ENCODE results near the gene PHACTR1. TPM values are rescaled to one million over a fixed set of nuclear protein-coding genes. Genes with fewer than 3 reads are reported as not detected.

Gene PHACTR1
- total RNA-seq, 2 experiments from 2014 or later, result 0.11 TPM; not detected in 1

DNA sequence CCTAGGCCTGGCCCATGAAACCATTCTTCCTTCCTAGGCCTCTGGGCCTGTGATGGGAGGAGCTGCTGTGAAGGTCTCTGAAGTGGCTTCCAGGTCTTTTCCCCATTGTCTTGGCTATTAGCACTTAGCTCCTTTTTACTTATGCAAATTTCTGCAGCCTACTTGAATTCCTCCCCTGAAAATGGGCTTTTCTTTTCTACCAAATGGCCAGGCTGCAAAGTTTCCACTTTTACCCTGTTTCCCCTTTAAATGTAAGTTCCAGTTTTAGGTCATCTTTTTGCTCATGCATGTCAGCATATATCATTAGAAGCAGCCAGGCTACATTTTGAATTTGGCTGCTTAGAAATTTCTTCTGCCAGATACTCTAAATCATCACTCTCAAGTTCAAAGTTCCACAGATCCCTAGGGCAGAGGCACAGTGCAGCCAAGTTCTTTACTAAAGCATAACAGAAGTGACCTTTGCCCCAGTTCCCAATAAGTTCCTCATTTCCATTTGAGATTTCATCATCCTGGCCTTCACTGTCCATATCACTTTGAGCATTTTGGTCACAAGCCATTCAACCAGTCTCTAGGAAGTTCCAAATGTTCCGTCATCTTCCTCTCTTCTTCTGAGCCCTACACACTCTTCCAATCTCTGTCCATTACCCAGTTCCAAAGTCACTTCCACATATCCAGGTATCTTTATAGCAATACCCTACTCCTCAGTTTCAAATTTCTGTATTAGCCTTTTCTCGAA, 539.9 kb downstream of the PHACTR1 start:
- Mint-ChIP-seq H3K9me3 (peaks cover 2% of the 10 kb centered on the region), H3K36me3 (ENCODE audit: low read depth) (no peaks in the 10 kb centered on the region), H3K27me3 (no peaks in the 10 kb centered on the region), H3K4me3 (no peak overlapping the region), H3K27ac (no peak overlapping the region), H3K4me1 (ENCODE audit: low read depth) (peaks cover 2% of the 10 kb centered on the region)
- TF ChIP-seq, protein P1, sequence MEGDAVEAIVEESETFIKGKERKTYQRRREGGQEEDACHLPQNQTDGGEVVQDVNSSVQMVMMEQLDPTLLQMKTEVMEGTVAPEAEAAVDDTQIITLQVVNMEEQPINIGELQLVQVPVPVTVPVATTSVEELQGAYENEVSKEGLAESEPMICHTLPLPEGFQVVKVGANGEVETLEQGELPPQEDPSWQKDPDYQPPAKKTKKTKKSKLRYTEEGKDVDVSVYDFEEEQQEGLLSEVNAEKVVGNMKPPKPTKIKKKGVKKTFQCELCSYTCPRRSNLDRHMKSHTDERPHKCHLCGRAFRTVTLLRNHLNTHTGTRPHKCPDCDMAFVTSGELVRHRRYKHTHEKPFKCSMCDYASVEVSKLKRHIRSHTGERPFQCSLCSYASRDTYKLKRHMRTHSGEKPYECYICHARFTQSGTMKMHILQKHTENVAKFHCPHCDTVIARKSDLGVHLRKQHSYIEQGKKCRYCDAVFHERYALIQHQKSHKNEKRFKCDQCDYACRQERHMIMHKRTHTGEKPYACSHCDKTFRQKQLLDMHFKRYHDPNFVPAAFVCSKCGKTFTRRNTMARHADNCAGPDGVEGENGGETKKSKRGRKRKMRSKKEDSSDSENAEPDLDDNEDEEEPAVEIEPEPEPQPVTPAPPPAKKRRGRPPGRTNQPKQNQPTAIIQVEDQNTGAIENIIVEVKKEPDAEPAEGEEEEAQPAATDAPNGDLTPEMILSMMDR (IDR thresholded peaks at IDR 0.05), result no peak
- ATAC-seq, result no peak
- ChIA-PET POLR2A (interaction anchor here (0.6 kb wide), 1 partner anchor 59 kb away, joined by 3 read pairs; no protein-coding TSS in a partner anchor), CTCF (no interaction called here)
- no peak for DNase-seq
- intact Hi-C loops (cut with micrococcal nuclease), result no loop called here

DNA sequence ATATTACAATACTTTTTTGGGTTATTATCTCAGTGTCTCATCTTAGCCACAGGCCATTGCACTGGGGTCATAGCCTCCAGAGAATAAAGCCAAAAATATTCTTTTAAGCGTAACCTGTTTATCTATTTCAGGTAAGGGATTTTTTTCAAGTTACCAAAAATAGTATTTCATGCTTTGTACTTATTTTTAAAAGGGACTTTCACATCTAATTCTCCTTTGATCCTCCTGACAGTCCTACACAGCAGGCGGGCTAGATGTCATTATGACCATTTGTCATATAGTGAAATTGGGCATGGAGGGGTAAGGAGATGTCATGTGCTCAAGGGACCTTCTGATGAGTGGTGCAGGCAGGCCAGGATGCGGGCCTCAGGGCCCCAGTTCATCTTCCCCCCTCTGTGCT, 542.8 kb downstream of the PHACTR1 start:
- CTCF ChIA-PET, result interaction anchor here (1.1 kb wide), 1 partner anchor 27 kb away, joined by 3 read pairs; no protein-coding TSS in a partner anchor
- no peaks in the 10 kb centered on the region for H3K27me3 Mint-ChIP-seq
- no peak overlapping the region for H3K4me3 Mint-ChIP-seq
- no peak for ATAC-seq
- H3K4me1 Mint-ChIP-seq (ENCODE audit: low read depth), result peaks cover 7% of the 10 kb centered on the region
- H3K27ac Mint-ChIP-seq, result no peak overlapping the region
- H3K36me3 Mint-ChIP-seq (ENCODE audit: low read depth), result no peaks in the 10 kb centered on the region
- TF ChIP-seq, protein P1 (IDR thresholded peaks at IDR 0.05), result no peak
- POLR2A ChIA-PET, result no interaction called here
- DNase-seq, result no peak
- intact Hi-C loops (cut with micrococcal nuclease), result no loop called here
- H3K9me3 Mint-ChIP-seq, result peaks cover 2% of the 10 kb centered on the region

- POLR2A ChIA-PET, result no interaction called here
- intact Hi-C loops (cut with micrococcal nuclease), result no loop called here
- no peak for DNase-seq
- ATAC-seq, result no peak
- H3K27me3 Mint-ChIP-seq, result no peaks in the 10 kb centered on the region
- H3K9me3 Mint-ChIP-seq, result peaks cover 2% of the 10 kb centered on the region
- TF ChIP-seq, protein P1 (IDR thresholded peaks at IDR 0.05), result no peak
- peaks cover 5% of the 10 kb centered on the region for H3K4me1 Mint-ChIP-seq (ENCODE audit: low read depth)
- H3K27ac Mint-ChIP-seq, result no peak overlapping the region
- no peak overlapping the region for H3K4me3 Mint-ChIP-seq
- no peaks in the 10 kb centered on the region for H3K36me3 Mint-ChIP-seq (ENCODE audit: low read depth)
- CTCF ChIA-PET, result no interaction called here
These were observed 543.6 kb downstream of the PHACTR1 start for GRCh38 chr6:13260101-13260598.

- Mint-ChIP-seq H3K4me1 (ENCODE audit: low read depth) (peaks cover 5% of the 10 kb centered on the region), H3K27ac (no peak overlapping the region), H3K27me3 (no peaks in the 10 kb centered on the region), H3K36me3 (ENCODE audit: low read depth) (no peaks in the 10 kb centered on the region), H3K9me3 (peaks cover 2% of the 10 kb centered on the region), H3K4me3 (no peak overlapping the region)
- intact Hi-C loops (cut with micrococcal nuclease), result no loop called here
- ChIA-PET CTCF (no interaction called here), POLR2A (no interaction called here)
- DNase-seq, result no peak
- TF ChIP-seq, protein P1 (IDR thresholded peaks at IDR 0.05), result no peak
- ATAC-seq, result no peak
These were observed 544.3 kb downstream of the PHACTR1 start for GRCh38 chr6:13260831-13261230.

GRCh38 chr6:13261464-13261994, 545.0 kb downstream of the PHACTR1 start:
- TF ChIP-seq, protein P1 (IDR thresholded peaks at IDR 0.05), result no peak
- peaks cover 5% of the 10 kb centered on the region for H3K4me1 Mint-ChIP-seq (ENCODE audit: low read depth)
- no peaks in the 10 kb centered on the region for H3K36me3 Mint-ChIP-seq (ENCODE audit: low read depth)
- ChIA-PET POLR2A (no interaction called here), CTCF (no interaction called here)
- intact Hi-C loops (cut with micrococcal nuclease), result no loop called here
- H3K27ac Mint-ChIP-seq, result no peak overlapping the region
- peak; percentile 64 for ATAC-seq
- H3K4me3 Mint-ChIP-seq, result no peak overlapping the region
- no peaks in the 10 kb centered on the region for H3K27me3 Mint-ChIP-seq
- DNase-seq, result peak; percentile 21
- H3K9me3 Mint-ChIP-seq, result no peaks in the 10 kb centered on the region
